GM06990 (cell line): Measurements from ENCODE around the gene GAN.

Source experiments
- DNase-seq: peaks from one replicate; pipeline ENCODE4 v3.0.0-alpha.2; 2011; ENCODE audit not compliant: insufficient read length; ENCODE audit errors: extremely low read depth
- H3K27me3 ChIP-seq: replicated peaks from 2 replicates; pipeline ENCODE4 v1.6.0; 2011; ENCODE audit warnings: low read length; ENCODE audit not compliant: control insufficient read depth, insufficient read depth
- H3K36me3 ChIP-seq: 2 replicates; pipeline ENCODE4 v1.5.1; 2011; ENCODE audit warnings: low read length; ENCODE audit not compliant: control insufficient read depth, insufficient read depth
- H3K4me3 ChIP-seq: replicated peaks from 2 replicates; pipeline ENCODE4 v1.5.1; 2011; ENCODE audit warnings: low read depth, mild to moderate bottlenecking, control low read depth, low read length
- CTCF ChIP-seq: IDR thresholded peaks from 2 replicates; pipeline ENCODE4 v1.5.1; 2011; ENCODE audit warnings: low read length, control low read depth, mild to moderate bottlenecking, inconsistent platforms; ENCODE audit not compliant: insufficient read depth, poor library complexity, severe bottlenecking

GAN gene

GRCh38 chr16:81397058-81397878, 82.5 kb downstream of the GAN start:
- no peak for TF ChIP-seq CTCF
- Histone ChIP-seq H3K4me3 (no peak overlapping the region), H3K27me3 (no peaks in the 10 kb centered on the region), H3K36me3 (no peaks in the 10 kb centered on the region)
- DNase-seq: no peak

- no peak overlapping the region for H3K4me3 ChIP-seq
- H3K27me3 ChIP-seq: no peaks in the 10 kb centered on the region
- no peaks in the 10 kb centered on the region for H3K36me3 ChIP-seq
- no peak for DNase-seq
- no peak for TF ChIP-seq CTCF
Observed at GRCh38 chr16:81397879-81398520, 83.2 kb downstream of the GAN start.

GRCh38 chr16:81399909-81400308, 85.1 kb downstream of the GAN start:
- no peak for DNase-seq
- TF ChIP-seq CTCF: no peak
- H3K4me3 ChIP-seq: no peak overlapping the region
- H3K36me3 ChIP-seq: no peaks in the 10 kb centered on the region
- H3K27me3 ChIP-seq: no peaks in the 10 kb centered on the region

- Histone ChIP-seq H3K4me3 (no peak overlapping the region), H3K27me3 (no peaks in the 10 kb centered on the region), H3K36me3 (no peaks in the 10 kb centered on the region)
- DNase-seq: no peak
- no peak for TF ChIP-seq CTCF
Observed at GRCh38 chr16:81401035-81401950, 86.5 kb downstream of the GAN start.

- Histone ChIP-seq H3K36me3 (no peaks in the 10 kb centered on the region), H3K27me3 (no peaks in the 10 kb centered on the region), H3K4me3 (no peak overlapping the region)
- no peak for TF ChIP-seq CTCF
- DNase-seq: no peak
Observed at GRCh38 chr16:81403208-81403600, 88.4 kb downstream of the GAN start.
